Measurements from ENCODE around the gene COL25A1. TPM values are rescaled to one million over a fixed set of nuclear protein-coding genes. Genes with fewer than 3 reads are reported as not detected.

The COL25A1 gene
- total RNA-seq, 1 donor from 2014 or later: 10.4 TPM

DNA sequence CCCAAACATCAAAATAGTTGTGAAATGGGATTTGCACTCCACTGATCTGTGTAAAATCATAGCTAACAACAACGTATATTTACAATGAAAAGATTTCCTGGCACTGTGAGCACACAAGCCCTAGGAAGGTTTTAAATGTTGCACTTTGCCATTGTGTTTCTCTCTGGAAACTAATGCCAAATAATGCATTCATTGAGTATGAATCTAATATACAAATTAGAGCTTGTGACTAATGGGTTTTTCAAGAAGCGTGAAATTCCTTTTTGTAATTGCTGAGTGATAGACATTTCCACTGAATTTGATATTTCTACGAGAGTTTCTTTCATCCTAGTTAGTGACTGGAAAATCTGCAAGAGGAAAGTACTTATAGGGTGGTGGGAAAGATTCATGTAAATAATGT is 135.9 kb downstream of the COL25A1 start:
- FAIRE-seq (no peak), DNase-seq (ENCODE audit: low read depth) (no peak)
- TF ChIP-seq EZH2 (IDR thresholded peaks at IDR 0.05; ENCODE audit: insufficient read depth, low read length): no peak
- TF ChIP-seq, protein P1, sequence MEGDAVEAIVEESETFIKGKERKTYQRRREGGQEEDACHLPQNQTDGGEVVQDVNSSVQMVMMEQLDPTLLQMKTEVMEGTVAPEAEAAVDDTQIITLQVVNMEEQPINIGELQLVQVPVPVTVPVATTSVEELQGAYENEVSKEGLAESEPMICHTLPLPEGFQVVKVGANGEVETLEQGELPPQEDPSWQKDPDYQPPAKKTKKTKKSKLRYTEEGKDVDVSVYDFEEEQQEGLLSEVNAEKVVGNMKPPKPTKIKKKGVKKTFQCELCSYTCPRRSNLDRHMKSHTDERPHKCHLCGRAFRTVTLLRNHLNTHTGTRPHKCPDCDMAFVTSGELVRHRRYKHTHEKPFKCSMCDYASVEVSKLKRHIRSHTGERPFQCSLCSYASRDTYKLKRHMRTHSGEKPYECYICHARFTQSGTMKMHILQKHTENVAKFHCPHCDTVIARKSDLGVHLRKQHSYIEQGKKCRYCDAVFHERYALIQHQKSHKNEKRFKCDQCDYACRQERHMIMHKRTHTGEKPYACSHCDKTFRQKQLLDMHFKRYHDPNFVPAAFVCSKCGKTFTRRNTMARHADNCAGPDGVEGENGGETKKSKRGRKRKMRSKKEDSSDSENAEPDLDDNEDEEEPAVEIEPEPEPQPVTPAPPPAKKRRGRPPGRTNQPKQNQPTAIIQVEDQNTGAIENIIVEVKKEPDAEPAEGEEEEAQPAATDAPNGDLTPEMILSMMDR (IDR thresholded peaks at IDR 0.05; ENCODE audit: insufficient read depth, low read depth, low read length): no peak
- no peaks in the 10 kb centered on the region for H3K27me3 ChIP-seq (ENCODE audit: insufficient read depth, low read length)
- H3K27ac ChIP-seq (ENCODE audit: low read depth, low read length): no peak overlapping the region
- no peak overlapping the region for H3K4me3 Mint-ChIP-seq (ENCODE audit: unreplicated experiment)
- no peaks in the 10 kb centered on the region for H3K27me3 Mint-ChIP-seq (ENCODE audit: low read depth, unreplicated experiment)
- no peak overlapping the region for H3K4me2 ChIP-seq (ENCODE audit: low read length)
- no peaks in the 10 kb centered on the region for H3K36me3 Mint-ChIP-seq (ENCODE audit: low read depth, unreplicated experiment)
- H4K20me1 ChIP-seq (ENCODE audit: insufficient read depth, low read length): no peaks in the 10 kb centered on the region
- H3K9ac ChIP-seq (ENCODE audit: low read length): no peak overlapping the region
- H3K4me1 Mint-ChIP-seq (ENCODE audit: low read depth, unreplicated experiment): peaks cover 8% of the 10 kb centered on the region
- H3K4me3 ChIP-seq (ENCODE audit: insufficient read depth, low read depth, low read length): no peak overlapping the region
- no peaks in the 10 kb centered on the region for H3K4me1 ChIP-seq (ENCODE audit: insufficient read depth, low read length)
- H3K27ac Mint-ChIP-seq (ENCODE audit: unreplicated experiment): no peak overlapping the region
- H3K36me3 ChIP-seq (ENCODE audit: insufficient read depth, low read length): no peaks in the 10 kb centered on the region
- no peaks in the 10 kb centered on the region for H3K9me3 ChIP-seq (ENCODE audit: insufficient read depth, low read depth, low read length)
- H2AFZ ChIP-seq (ENCODE audit: low read depth, low read length): no peak overlapping the region
- H3K79me2 ChIP-seq (ENCODE audit: insufficient read depth, low read length): no peaks in the 10 kb centered on the region
- H3K9me3 Mint-ChIP-seq (ENCODE audit: unreplicated experiment): no peaks in the 10 kb centered on the region

DNA sequence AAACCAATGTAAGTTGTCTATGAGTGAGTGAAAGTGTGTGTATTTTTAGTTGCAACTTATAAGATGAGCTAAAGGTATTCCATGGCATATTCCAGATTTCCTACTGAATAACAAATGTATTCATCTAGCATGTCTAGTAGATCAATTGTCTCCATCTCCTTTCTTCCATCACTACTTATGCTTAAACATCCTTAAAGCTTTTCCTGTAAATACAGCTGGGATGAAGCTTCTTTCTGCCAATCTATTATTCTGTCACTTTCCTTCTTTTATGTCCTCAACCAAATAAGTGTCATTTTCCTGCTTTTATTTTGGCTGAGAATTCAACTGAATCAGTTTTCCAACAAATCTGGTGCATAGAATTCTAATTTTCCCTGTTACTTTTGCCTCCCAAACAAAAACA is 136.3 kb downstream of the COL25A1 start:
- Histone ChIP-seq H3K4me3 (ENCODE audit: insufficient read depth, low read depth, low read length) (no peak overlapping the region), H4K20me1 (ENCODE audit: insufficient read depth, low read length) (no peaks in the 10 kb centered on the region), H2AFZ (ENCODE audit: low read depth, low read length) (no peak overlapping the region), H3K27ac (ENCODE audit: low read depth, low read length) (no peak overlapping the region), H3K4me1 (ENCODE audit: insufficient read depth, low read length) (no peaks in the 10 kb centered on the region), H3K9me3 (ENCODE audit: insufficient read depth, low read depth, low read length) (no peaks in the 10 kb centered on the region), H3K36me3 (ENCODE audit: insufficient read depth, low read length) (no peaks in the 10 kb centered on the region), H3K79me2 (ENCODE audit: insufficient read depth, low read length) (no peaks in the 10 kb centered on the region), H3K9ac (ENCODE audit: low read length) (no peak overlapping the region), H3K4me2 (ENCODE audit: low read length) (no peak overlapping the region), H3K27me3 (ENCODE audit: insufficient read depth, low read length) (no peaks in the 10 kb centered on the region)
- no peaks in the 10 kb centered on the region for H3K27me3 Mint-ChIP-seq (ENCODE audit: low read depth, unreplicated experiment)
- H3K9me3 Mint-ChIP-seq (ENCODE audit: unreplicated experiment): no peaks in the 10 kb centered on the region
- no peak for TF ChIP-seq EZH2 (IDR thresholded peaks at IDR 0.05; ENCODE audit: insufficient read depth, low read length)
- TF ChIP-seq, protein P1 (IDR thresholded peaks at IDR 0.05; ENCODE audit: insufficient read depth, low read depth, low read length): no peak
- H3K4me1 Mint-ChIP-seq (ENCODE audit: low read depth, unreplicated experiment): peaks cover 8% of the 10 kb centered on the region
- no peak for FAIRE-seq
- H3K4me3 Mint-ChIP-seq (ENCODE audit: unreplicated experiment): no peak overlapping the region
- DNase-seq (ENCODE audit: low read depth): no peak
- H3K36me3 Mint-ChIP-seq (ENCODE audit: low read depth, unreplicated experiment): no peaks in the 10 kb centered on the region
- H3K27ac Mint-ChIP-seq (ENCODE audit: unreplicated experiment): no peak overlapping the region

DNA sequence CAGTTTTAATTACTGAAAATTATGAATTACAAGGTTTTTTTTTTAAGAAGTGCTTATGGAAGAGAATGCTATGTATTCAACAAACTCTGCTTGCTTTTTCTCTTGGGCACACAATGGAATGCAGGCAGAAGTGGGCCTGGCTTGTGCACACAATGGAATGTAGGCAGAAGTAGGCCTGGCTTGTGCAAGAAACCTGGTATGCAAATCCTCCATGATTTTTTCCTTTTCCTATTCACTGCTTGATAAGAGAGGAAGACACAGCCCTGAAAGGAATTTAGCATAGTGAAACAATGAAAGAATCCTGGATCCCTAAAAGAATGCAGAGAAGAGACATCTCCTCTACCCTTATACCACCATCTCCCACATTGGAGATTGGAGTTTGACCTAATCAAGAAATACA is 138.4 kb downstream of the COL25A1 start:
- DNase-seq (ENCODE audit: low read depth) (peak; percentile 61), FAIRE-seq (no peak)
- Histone ChIP-seq H4K20me1 (ENCODE audit: insufficient read depth, low read length) (no peaks in the 10 kb centered on the region), H3K9ac (ENCODE audit: low read length) (no peak overlapping the region), H3K4me2 (ENCODE audit: low read length) (no peak overlapping the region), H3K27ac (ENCODE audit: low read depth, low read length) (no peak overlapping the region), H3K9me3 (ENCODE audit: insufficient read depth, low read depth, low read length) (no peaks in the 10 kb centered on the region), H3K27me3 (ENCODE audit: insufficient read depth, low read length) (no peaks in the 10 kb centered on the region), H3K36me3 (ENCODE audit: insufficient read depth, low read length) (no peaks in the 10 kb centered on the region), H3K4me1 (ENCODE audit: insufficient read depth, low read length) (no peaks in the 10 kb centered on the region), H2AFZ (ENCODE audit: low read depth, low read length) (no peak overlapping the region), H3K79me2 (ENCODE audit: insufficient read depth, low read length) (no peaks in the 10 kb centered on the region), H3K4me3 (ENCODE audit: insufficient read depth, low read depth, low read length) (no peak overlapping the region)
- H3K27ac Mint-ChIP-seq (ENCODE audit: unreplicated experiment): no peak overlapping the region
- no peaks in the 10 kb centered on the region for H3K27me3 Mint-ChIP-seq (ENCODE audit: low read depth, unreplicated experiment)
- H3K36me3 Mint-ChIP-seq (ENCODE audit: low read depth, unreplicated experiment): no peaks in the 10 kb centered on the region
- TF ChIP-seq, protein P1 (IDR thresholded peaks at IDR 0.05; ENCODE audit: insufficient read depth, low read depth, low read length): no peak
- TF ChIP-seq EZH2 (IDR thresholded peaks at IDR 0.05; ENCODE audit: insufficient read depth, low read length): no peak
- H3K4me1 Mint-ChIP-seq (ENCODE audit: low read depth, unreplicated experiment): peaks cover 8% of the 10 kb centered on the region
- H3K4me3 Mint-ChIP-seq (ENCODE audit: unreplicated experiment): no peak overlapping the region
- no peaks in the 10 kb centered on the region for H3K9me3 Mint-ChIP-seq (ENCODE audit: unreplicated experiment)

Measured in astrocyte (in vitro differentiated cells and primary cell).